Measurements from ENCODE around the gene TMC4. TPM values are rescaled to one million over a fixed set of nuclear protein-coding genes. Genes with fewer than 3 reads are reported as not detected.

Gene TMC4
- polyA plus RNA-seq, 1 donor, result 3.4 TPM

GRCh38 chr19:54133312-54133956 lies 39.5 kb downstream of the TMC4 start:
- DNase-seq (ENCODE audit: low read depth), result peak; percentile 24

GRCh38 chr19:54129617-54129996 lies 43.4 kb downstream of the TMC4 start:
- no peak for DNase-seq (ENCODE audit: low read depth)

- DNase-seq (ENCODE audit: low read depth), result no peak
Measured at GRCh38 chr19:54128796-54129616, 44.0 kb downstream of the TMC4 start.

- no peak for DNase-seq (ENCODE audit: low read depth)
Measured at GRCh38 chr19:54128441-54128725, 44.6 kb downstream of the TMC4 start.

GRCh38 chr19:54127688-54128440 lies 45.1 kb downstream of the TMC4 start:
- DNase-seq (ENCODE audit: low read depth), result no peak

- no peak for DNase-seq (ENCODE audit: low read depth)
Measured at GRCh38 chr19:54125713-54126112, 47.2 kb downstream of the TMC4 start.

- DNase-seq (ENCODE audit: low read depth), result no peak
Measured at GRCh38 chr19:54124393-54124792, 48.6 kb downstream of the TMC4 start.

GRCh38 chr19:54123682-54124081 lies 49.3 kb downstream of the TMC4 start:
- DNase-seq (ENCODE audit: low read depth), result no peak

- DNase-seq (ENCODE audit: low read depth), result no peak
Measured at GRCh38 chr19:54121259-54121658, 51.7 kb downstream of the TMC4 start.

- DNase-seq (ENCODE audit: low read depth), result peak; percentile 98
Measured at GRCh38 chr19:54115109-54116063, 57.6 kb downstream of the TMC4 start, which contains the start of the genes PRPF31 and TFPT. Gene PRPF31, plus strand, starts transcription at chr19:54115754. Its CDS starts 2,525 bp downstream, at chr19:54118279. Gene TFPT, minus strand, starts transcription at chr19:54115657. Its CDS starts 388 bp downstream, at chr19:54115269.

GRCh38 chr19:54114340-54115108 lies 58.4 kb downstream of the TMC4 start:
- DNase-seq (ENCODE audit: low read depth), result no peak

Other genes with a start within 250 kb of the TMC4 start
- gene CACNG8, start 210.2 kb downstream of the TMC4 start, polyA plus RNA-seq (ENCODE audit: insufficient read length), result 0.91 TPM
- gene CACNG6, start 181.5 kb downstream of the TMC4 start, polyA plus RNA-seq (ENCODE audit: insufficient read length), result 27.8 TPM
- 0.19 TPM for gene VSTM1, start 109.3 kb downstream of the TMC4 start, polyA plus RNA-seq (ENCODE audit: insufficient read length)
- not detected for gene TARM1, start 91.8 kb downstream of the TMC4 start, polyA plus RNA-seq (ENCODE audit: insufficient read length)
- 0.39 TPM for gene OSCAR, start 72.4 kb downstream of the TMC4 start, polyA plus RNA-seq (ENCODE audit: insufficient read length)
- gene NDUFA3, start 70.3 kb downstream of the TMC4 start, polyA plus RNA-seq (ENCODE audit: insufficient read length), result 120 TPM
- 13.5 TPM for gene TFPT, start 57.5 kb downstream of the TMC4 start, polyA plus RNA-seq (ENCODE audit: insufficient read length)
- 44.1 TPM for gene PRPF31, start 57.4 kb downstream of the TMC4 start, polyA plus RNA-seq (ENCODE audit: insufficient read length)
- 36.9 TPM for gene CNOT3, start 35.4 kb downstream of the TMC4 start, polyA plus RNA-seq (ENCODE audit: insufficient read length)
- 8.1 TPM for gene LENG1, start 13.4 kb downstream of the TMC4 start, polyA plus RNA-seq (ENCODE audit: insufficient read length)
- gene MBOAT7, start 16.4 kb upstream of the TMC4 start, polyA plus RNA-seq (ENCODE audit: insufficient read length), result 27.2 TPM
- 32.5 TPM for gene TSEN34, start 18.1 kb upstream of the TMC4 start, polyA plus RNA-seq (ENCODE audit: insufficient read length)
- 2,526 TPM for gene RPS9, start 27.7 kb upstream of the TMC4 start, polyA plus RNA-seq (ENCODE audit: insufficient read length)
- gene LILRB3, start 49.8 kb upstream of the TMC4 start, polyA plus RNA-seq (ENCODE audit: insufficient read length), result 1.8 TPM
- 1.2 TPM for gene LILRA6, start 69.6 kb upstream of the TMC4 start, polyA plus RNA-seq (ENCODE audit: insufficient read length)
- 8.1 TPM for gene LILRB5, start 84.1 kb upstream of the TMC4 start, polyA plus RNA-seq (ENCODE audit: insufficient read length)
- gene LILRB2, start 108.0 kb upstream of the TMC4 start, polyA plus RNA-seq (ENCODE audit: insufficient read length), result 1.9 TPM
- 0.44 TPM for gene LILRA5, start 140.0 kb upstream of the TMC4 start, polyA plus RNA-seq (ENCODE audit: insufficient read length)
- not detected for gene LILRA4, start 166.0 kb upstream of the TMC4 start, polyA plus RNA-seq (ENCODE audit: insufficient read length)
- 6.6 TPM for gene LAIR1, start 191.8 kb upstream of the TMC4 start, polyA plus RNA-seq (ENCODE audit: insufficient read length)
- 3.9 TPM for gene TTYH1, start 242.3 kb upstream of the TMC4 start, polyA plus RNA-seq (ENCODE audit: insufficient read length)